ENCODE data around the gene ADGRG7. TPM values are rescaled to one million over a fixed set of nuclear protein-coding genes. Genes with fewer than 3 reads are reported as not detected.

The ADGRG7 gene
- polyA plus RNA-seq, 1 donor (not counting 4 experiments of a cell fraction or from before 2014, with no cell fraction given) = 0.03 TPM

DNA sequence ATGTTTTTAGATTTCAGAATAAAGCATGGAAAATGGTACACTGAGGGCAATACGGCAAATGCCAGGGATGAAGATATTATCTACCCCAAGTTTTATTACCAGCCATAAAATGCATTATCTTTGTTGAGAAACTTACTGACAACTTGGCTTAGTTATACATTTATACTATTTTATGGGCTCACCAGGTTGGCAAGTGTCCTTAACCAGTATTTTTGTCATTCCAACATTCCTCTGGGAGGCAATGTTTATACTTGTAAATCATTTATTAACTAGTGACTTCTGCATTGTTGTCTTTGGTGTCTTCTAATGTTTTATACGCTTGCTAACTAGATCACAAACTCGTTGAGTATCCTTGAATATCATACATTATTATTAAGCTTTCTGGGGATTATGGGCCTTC is 18.0 kb upstream of the ADGRG7 start:
- no peak overlapping the region for H3K4me3 ChIP-seq (ENCODE audit: control insufficient read depth in 2 of 3, extremely low read depth in 1 of 3, insufficient read depth in 2 of 3, low read depth in 1 of 3, low read length in 3 of 3)
- no peaks in the 10 kb centered on the region for H4K20me1 ChIP-seq (ENCODE audit: control insufficient read depth, extremely low read depth, insufficient read depth, low read length)
- H3K9me3 ChIP-seq (ENCODE audit: control insufficient read depth, low read depth, low read length) = no peaks in the 10 kb centered on the region
- dilution Hi-C loops (cut with MboI; ENCODE audit: extremely low pct_ligation_motif_present, low sequenced_read_pairs) = no loop called here
- no peak overlapping the region for H3K4me2 ChIP-seq (ENCODE audit: control insufficient read depth, extremely low read depth, insufficient read depth, low read depth, low read length)
- FAIRE-seq (no peak), DNase-seq (ENCODE audit: low read depth, low spot score) (no peak)
- H3K79me2 ChIP-seq (ENCODE audit: control insufficient read depth, insufficient read depth, low read length) = no peaks in the 10 kb centered on the region
- H2AFZ ChIP-seq (ENCODE audit: control insufficient read depth, low read length) = peak overlapping the region; percentile 61
- no peaks in the 10 kb centered on the region for H3K9me1 ChIP-seq (ENCODE audit: control insufficient read depth, extremely low read depth, insufficient read depth, low read length)
- H3K36me3 ChIP-seq (ENCODE audit: control insufficient read depth in 2 of 2, extremely low read depth in 1 of 2, insufficient read depth in 2 of 2, low read length in 2 of 2) = no peaks in the 10 kb centered on the region
- H3K27me3 ChIP-seq (ENCODE audit: control insufficient read depth, extremely low read depth, insufficient read depth, low read length) = no peaks in the 10 kb centered on the region
- no peak overlapping the region for H3K9ac ChIP-seq (ENCODE audit: control insufficient read depth, extremely low read depth, insufficient read depth, low read length)
- H3K27ac ChIP-seq (ENCODE audit: control insufficient read depth, insufficient read depth, low read length) = no peak overlapping the region
- H3K4me1 ChIP-seq (ENCODE audit: control insufficient read depth, extremely low read depth, insufficient read depth, low read length) = no peaks in the 10 kb centered on the region
- no peak for TF ChIP-seq EZH2 (IDR thresholded peaks at IDR 0.05; ENCODE audit: low read length)
- TF ChIP-seq, protein P1, sequence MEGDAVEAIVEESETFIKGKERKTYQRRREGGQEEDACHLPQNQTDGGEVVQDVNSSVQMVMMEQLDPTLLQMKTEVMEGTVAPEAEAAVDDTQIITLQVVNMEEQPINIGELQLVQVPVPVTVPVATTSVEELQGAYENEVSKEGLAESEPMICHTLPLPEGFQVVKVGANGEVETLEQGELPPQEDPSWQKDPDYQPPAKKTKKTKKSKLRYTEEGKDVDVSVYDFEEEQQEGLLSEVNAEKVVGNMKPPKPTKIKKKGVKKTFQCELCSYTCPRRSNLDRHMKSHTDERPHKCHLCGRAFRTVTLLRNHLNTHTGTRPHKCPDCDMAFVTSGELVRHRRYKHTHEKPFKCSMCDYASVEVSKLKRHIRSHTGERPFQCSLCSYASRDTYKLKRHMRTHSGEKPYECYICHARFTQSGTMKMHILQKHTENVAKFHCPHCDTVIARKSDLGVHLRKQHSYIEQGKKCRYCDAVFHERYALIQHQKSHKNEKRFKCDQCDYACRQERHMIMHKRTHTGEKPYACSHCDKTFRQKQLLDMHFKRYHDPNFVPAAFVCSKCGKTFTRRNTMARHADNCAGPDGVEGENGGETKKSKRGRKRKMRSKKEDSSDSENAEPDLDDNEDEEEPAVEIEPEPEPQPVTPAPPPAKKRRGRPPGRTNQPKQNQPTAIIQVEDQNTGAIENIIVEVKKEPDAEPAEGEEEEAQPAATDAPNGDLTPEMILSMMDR (optimal IDR thresholded peaks at IDR 0.05 in 1 of 3, IDR thresholded peaks at IDR 0.05 in 1 of 3, conservative IDR thresholded peaks at IDR 0.05 in 1 of 3; ENCODE audit: extremely low read depth in 1 of 3, insufficient read depth in 2 of 3, low read length in 3 of 3) = no peak

DNA sequence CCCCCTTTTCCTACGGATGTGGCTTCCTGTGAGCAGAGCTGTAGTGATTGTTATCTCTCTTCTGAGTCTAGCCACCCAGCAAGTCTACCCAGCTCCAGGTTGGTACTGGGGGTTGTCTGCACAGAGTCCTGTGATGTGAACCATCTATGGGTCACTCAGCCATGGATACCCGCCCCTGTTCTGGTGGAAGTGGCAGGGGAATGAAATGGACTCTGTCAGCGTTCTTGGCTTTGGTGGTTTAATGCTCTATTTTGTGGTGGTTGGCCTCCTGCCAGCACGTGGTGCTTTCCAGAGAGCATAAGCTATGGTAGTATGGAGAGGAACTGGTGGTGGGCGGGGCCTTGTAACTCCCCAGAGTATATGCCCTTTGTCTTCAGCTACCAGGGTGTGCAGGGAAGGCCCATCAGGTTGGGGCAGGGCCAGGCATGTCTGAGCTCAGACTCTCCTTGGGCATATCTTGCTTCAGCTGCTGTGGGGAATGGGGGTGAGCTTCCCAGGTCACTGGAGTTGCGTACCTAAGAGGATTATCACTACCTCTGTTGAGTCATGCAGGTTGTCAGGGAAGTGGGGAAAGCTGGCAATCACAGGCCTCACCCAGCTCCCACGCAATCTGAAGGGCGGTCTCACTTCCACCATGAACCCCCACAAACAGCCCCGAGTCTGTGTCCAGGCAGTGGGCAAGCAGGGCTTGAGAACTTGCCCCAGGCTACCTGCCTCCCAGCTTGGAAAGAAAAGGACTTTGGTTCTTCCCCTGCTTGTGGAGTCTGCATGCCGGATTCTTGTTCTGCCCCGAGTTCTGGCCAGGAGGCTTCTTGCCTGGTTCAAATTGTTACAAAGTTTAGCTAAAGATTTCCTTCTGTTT is 9.0 kb upstream of the ADGRG7 start:
- Histone ChIP-seq H4K20me1 (ENCODE audit: control insufficient read depth, extremely low read depth, insufficient read depth, low read length) (no peaks in the 10 kb centered on the region), H3K9me1 (ENCODE audit: control insufficient read depth, extremely low read depth, insufficient read depth, low read length) (no peaks in the 10 kb centered on the region), H3K4me2 (ENCODE audit: control insufficient read depth, extremely low read depth, insufficient read depth, low read depth, low read length) (peak overlapping the region; percentile 69), H3K27me3 (ENCODE audit: control insufficient read depth, extremely low read depth, insufficient read depth, low read length) (no peaks in the 10 kb centered on the region), H3K9me3 (ENCODE audit: control insufficient read depth, low read depth, low read length) (no peaks in the 10 kb centered on the region), H3K4me1 (ENCODE audit: control insufficient read depth, extremely low read depth, insufficient read depth, low read length) (peaks cover 40% of the 10 kb centered on the region), H3K36me3 (ENCODE audit: control insufficient read depth in 2 of 2, extremely low read depth in 1 of 2, insufficient read depth in 2 of 2, low read length in 2 of 2) (no peaks in the 10 kb centered on the region), H3K27ac (ENCODE audit: control insufficient read depth, insufficient read depth, low read length) (peak overlapping the region; percentile 94), H3K4me3 (ENCODE audit: control insufficient read depth in 2 of 3, extremely low read depth in 1 of 3, insufficient read depth in 2 of 3, low read depth in 1 of 3, low read length in 3 of 3) (peak overlapping the region in 1 of 3 experiments; percentile 29), H2AFZ (ENCODE audit: control insufficient read depth, low read length) (peak overlapping the region; percentile 85), H3K9ac (ENCODE audit: control insufficient read depth, extremely low read depth, insufficient read depth, low read length) (peak overlapping the region; percentile 73), H3K79me2 (ENCODE audit: control insufficient read depth, insufficient read depth, low read length) (no peaks in the 10 kb centered on the region)
- dilution Hi-C loops (cut with MboI; ENCODE audit: extremely low pct_ligation_motif_present, low sequenced_read_pairs) = no loop called here
- FAIRE-seq (peak; percentile 100), DNase-seq (ENCODE audit: low read depth, low spot score) (peak; percentile 98)
- TF ChIP-seq, protein P1 (optimal IDR thresholded peaks at IDR 0.05 in 1 of 3, IDR thresholded peaks at IDR 0.05 in 1 of 3, conservative IDR thresholded peaks at IDR 0.05 in 1 of 3; ENCODE audit: extremely low read depth in 1 of 3, insufficient read depth in 2 of 3, low read length in 3 of 3) = no peak
- no peak for TF ChIP-seq EZH2 (IDR thresholded peaks at IDR 0.05; ENCODE audit: low read length)

All from keratinocyte (primary cell).